ENCODE results near the gene VDAC2.
A peak's percentile ranks its signal among the peaks of the same experiment; 100 is the strongest.
"Not testable (repeated sequence)": the region's sequence is repeated elsewhere in the genome, so short reads cannot be mapped to it uniquely, and the experiment has no call there.

Gene VDAC2

GRCh38 chr10:75201793-75202307 lies 8.7 kb upstream of the VDAC2 start:
- DNase-seq: no peak

- DNase-seq: peak; percentile 30 to 43 (median 31)
Observed at GRCh38 chr10:75202321-75203045, 8.1 kb upstream of the VDAC2 start.

- DNase-seq: not testable (repeated sequence)
Observed at GRCh38 chr10:75203046-75203620, 7.5 kb upstream of the VDAC2 start.

GRCh38 chr10:75203724-75204123 lies 6.9 kb upstream of the VDAC2 start:
- DNase-seq: no peak

- no peak for DNase-seq
Observed at GRCh38 chr10:75205908-75206307, 4.7 kb upstream of the VDAC2 start.

GRCh38 chr10:75206638-75207037 lies 4.0 kb upstream of the VDAC2 start:
- not testable (repeated sequence) for DNase-seq

- no peak for DNase-seq
Observed at GRCh38 chr10:75207079-75207856, 3.3 kb upstream of the VDAC2 start.

- DNase-seq: no peak
Observed at GRCh38 chr10:75207857-75208144, 2.8 kb upstream of the VDAC2 start.

GRCh38 chr10:75208181-75208580 lies 2.4 kb upstream of the VDAC2 start:
- DNase-seq: no peak

- peak; percentile 13 to 41 (median 35) for DNase-seq
Observed at GRCh38 chr10:75209086-75209920, 1.3 kb upstream of the VDAC2 start.

- peak; percentile 79 to 86 (median 79) for DNase-seq
Observed at GRCh38 chr10:75209921-75210281, 695 bp upstream of the VDAC2 start.

- DNase-seq: peak; percentile 58 to 69 (median 62)
Observed at GRCh38 chr10:75211007-75211691, 553 bp downstream of the VDAC2 start.

GRCh38 chr10:75212343-75212742 lies 1.7 kb downstream of the VDAC2 start:
- no peak for DNase-seq

GRCh38 chr10:75220274-75220673 lies 9.7 kb downstream of the VDAC2 start:
- DNase-seq: no peak

- not testable (repeated sequence) for DNase-seq
Observed at GRCh38 chr10:75221492-75221891, 10.9 kb downstream of the VDAC2 start.

- no peak for DNase-seq
Observed at GRCh38 chr10:75223507-75223906, 12.9 kb downstream of the VDAC2 start.

GRCh38 chr10:75226095-75226494 lies 15.5 kb downstream of the VDAC2 start:
- no peak for DNase-seq

- no peak for DNase-seq
Observed at GRCh38 chr10:75226656-75227055, 16.1 kb downstream of the VDAC2 start.

GRCh38 chr10:75228278-75228677 lies 17.7 kb downstream of the VDAC2 start:
- no peak for DNase-seq

- DNase-seq: no peak
Observed at GRCh38 chr10:75228834-75229233, 18.2 kb downstream of the VDAC2 start.

- DNase-seq: peak; percentile 57 to 76 (median 73)
Observed at GRCh38 chr10:75229971-75230370, 19.4 kb downstream of the VDAC2 start.

- DNase-seq: peak; percentile 94 to 96 (median 95)
Observed at GRCh38 chr10:75230600-75231038, 20.0 kb downstream of the VDAC2 start.
